Large intestine (tissue), 3 donors: ENCODE measurements around the gene STT3A. TPM values are rescaled to one million over a fixed set of nuclear protein-coding genes. Genes with fewer than 3 reads are reported as not detected.

Experiments used
- DNase-seq, 2 donors: peaks; one replicate each; pipeline versions ENCODE4 v3.0.0 to v3.0.0-alpha.2; 2013
- H3K27ac ChIP-seq: one replicate; pipeline ENCODE4 v1.5.1; 2013; ENCODE audit warnings: low read length
- H3K27me3 ChIP-seq: 2 replicates; pipeline ENCODE4 v1.6.1; 2013; ENCODE audit warnings: low read length; ENCODE audit not compliant: control insufficient read depth, insufficient read depth
- H3K36me3 ChIP-seq: 2 replicates; pipeline ENCODE4 v1.6.1; 2013; ENCODE audit warnings: low read length; ENCODE audit not compliant: control insufficient read depth, insufficient read depth
- H3K4me1 ChIP-seq: one replicate; pipeline ENCODE4 v1.6.1; 2013; ENCODE audit warnings: low read length; ENCODE audit not compliant: control insufficient read depth, insufficient read depth
- H3K4me3 ChIP-seq: one replicate; pipeline ENCODE4 v1.5.1; 2013; ENCODE audit warnings: low read length
- H3K9me3 ChIP-seq: one replicate; pipeline ENCODE4 v1.6.1; 2013; ENCODE audit warnings: mild to moderate bottlenecking, low read depth, low read length, moderate library complexity; ENCODE audit not compliant: control insufficient read depth
- WGBS: methylation state at CpG from one replicate; pipeline ENCODE4 v1.1.5; 2013; ENCODE audit warnings: low lambda C conversion rate; ENCODE audit not compliant: insufficient coverage; 5-methylcytosine and 5-hydroxymethylcytosine counted together
- polyA plus RNA-seq: library from polyadenylated mRNA; unstranded; fragments of 120-200 nt; gene quantifications from one replicate; pipeline ENCODE4 v1.2.1, GENCODE V29; 2013

Gene STT3A
- polyA plus RNA-seq, 1 donor, result 183 TPM

- H3K27me3 ChIP-seq, result no peaks in the 10 kb centered on the region
- no peak overlapping the region for H3K4me3 ChIP-seq
- WGBS, result no CpG with 5 or more reads among the region's 4 CpGs
- H3K36me3 ChIP-seq, result peaks cover 72% of the 10 kb centered on the region
- no peaks in the 10 kb centered on the region for H3K4me1 ChIP-seq
- no peaks in the 10 kb centered on the region for H3K9me3 ChIP-seq
- H3K27ac ChIP-seq, result no peak overlapping the region
- DNase-seq, result no peak
These were observed 25.7 kb downstream of the STT3A start for GRCh38 chr11:125618383-125618782.

- Histone ChIP-seq H3K4me3 (no peak overlapping the region), H3K27ac (no peak overlapping the region)
These were observed 29.3 kb downstream of the STT3A start for GRCh38 chr11:125621995-125622394.

GRCh38 chr11:125623064-125623463, 30.4 kb downstream of the STT3A start:
- Histone ChIP-seq H3K4me3 (no peak overlapping the region), H3K36me3 (peaks cover 37% of the 10 kb centered on the region), H3K4me1 (no peaks in the 10 kb centered on the region), H3K27ac (no peak overlapping the region), H3K27me3 (no peaks in the 10 kb centered on the region), H3K9me3 (no peaks in the 10 kb centered on the region)
- DNase-seq, result no peak
- 80% methylated on average over 1 of the region's 1 CpG for WGBS

More at GRCh38 chr11:125621995-125622394, 29.3 kb downstream of the STT3A start:
- H3K9me3 ChIP-seq, result no peaks in the 10 kb centered on the region
- no peaks in the 10 kb centered on the region for H3K27me3 ChIP-seq
- no peaks in the 10 kb centered on the region for H3K4me1 ChIP-seq
- H3K36me3 ChIP-seq, result peaks cover 46% of the 10 kb centered on the region
- WGBS, result 80% methylated on average over 1 of the region's 2 CpGs
- DNase-seq, result no peak

GRCh38 chr11:125624756-125625213, 32.1 kb downstream of the STT3A start, which contains the start of gene CHEK1:
Gene CHEK1, plus strand, starts transcription at chr11:125625163. Its CDS starts 1,606 bp downstream, at chr11:125626769.
- H3K4me3 ChIP-seq, result peak within 1 kb of the TSS; percentile 73
- H3K36me3 ChIP-seq, result peaks cover 24% of the 10 kb centered on the region
- H3K27me3 ChIP-seq, result no peaks in the 10 kb centered on the region
- 30% methylated on average over 2 of the region's 9 CpGs for WGBS
- H3K27ac ChIP-seq, result peak within 1 kb of the TSS; percentile 98
- DNase-seq, result no peak
- H3K4me1 ChIP-seq, result no peaks in the 10 kb centered on the region
- H3K9me3 ChIP-seq, result no peaks in the 10 kb centered on the region

GRCh38 chr11:125625225-125625629, 32.6 kb downstream of the STT3A start:
- Histone ChIP-seq H3K27me3 (no peaks in the 10 kb centered on the region), H3K4me3 (peak overlapping the region; percentile 73), H3K9me3 (no peaks in the 10 kb centered on the region), H3K27ac (peak overlapping the region; percentile 98), H3K4me1 (no peaks in the 10 kb centered on the region), H3K36me3 (peaks cover 21% of the 10 kb centered on the region)
- no peak for DNase-seq
- WGBS, result no CpG with 5 or more reads among the region's 20 CpGs

- H3K36me3 ChIP-seq, result peaks cover 16% of the 10 kb centered on the region
- DNase-seq, result peak; percentile 90 to 96
- H3K27me3 ChIP-seq, result no peaks in the 10 kb centered on the region
- peak overlapping the region; percentile 98 for H3K27ac ChIP-seq
- H3K4me3 ChIP-seq, result peak overlapping the region; percentile 73
- H3K9me3 ChIP-seq, result no peaks in the 10 kb centered on the region
- H3K4me1 ChIP-seq, result no peaks in the 10 kb centered on the region
- no CpG with 5 or more reads among the region's 51 CpGs for WGBS
These were observed 33.1 kb downstream of the STT3A start for GRCh38 chr11:125625630-125626287.

- Histone ChIP-seq H3K4me1 (no peaks in the 10 kb centered on the region), H3K9me3 (no peaks in the 10 kb centered on the region), H3K36me3 (peaks cover 9% of the 10 kb centered on the region), H3K27ac (peak overlapping the region; percentile 98), H3K4me3 (peak overlapping the region; percentile 73), H3K27me3 (no peaks in the 10 kb centered on the region)
- peak; percentile 23 to 73 for DNase-seq
- WGBS, result no CpG with 5 or more reads among the region's 18 CpGs
These were observed 33.8 kb downstream of the STT3A start for GRCh38 chr11:125626288-125626950.

GRCh38 chr11:125627236-125627910, 34.7 kb downstream of the STT3A start:
- H3K36me3 ChIP-seq, result peaks cover 5% of the 10 kb centered on the region
- peak in 1 of 2 donors; percentile 28 for DNase-seq
- H3K27ac ChIP-seq, result peak overlapping the region; percentile 98
- 69% methylated on average over 5 of the region's 7 CpGs for WGBS
- H3K9me3 ChIP-seq, result no peaks in the 10 kb centered on the region
- no peaks in the 10 kb centered on the region for H3K4me1 ChIP-seq
- H3K27me3 ChIP-seq, result no peaks in the 10 kb centered on the region
- H3K4me3 ChIP-seq, result peak overlapping the region; percentile 73

- peak in 1 of 2 donors; percentile 6 for DNase-seq
- no peak overlapping the region for H3K4me3 ChIP-seq
- H3K36me3 ChIP-seq, result peaks cover 13% of the 10 kb centered on the region
- H3K27ac ChIP-seq, result peak overlapping the region; percentile 13
- no peaks in the 10 kb centered on the region for H3K9me3 ChIP-seq
- H3K27me3 ChIP-seq, result no peaks in the 10 kb centered on the region
- peaks cover 5% of the 10 kb centered on the region for H3K4me1 ChIP-seq
- WGBS, result 40% methylated on average over 1 of the region's 3 CpGs
These were observed 45.2 kb downstream of the STT3A start for GRCh38 chr11:125637840-125638239.

- peaks cover 5% of the 10 kb centered on the region for H3K4me1 ChIP-seq
- no peaks in the 10 kb centered on the region for H3K9me3 ChIP-seq
- peaks cover 13% of the 10 kb centered on the region for H3K36me3 ChIP-seq
- H3K27me3 ChIP-seq, result no peaks in the 10 kb centered on the region
- H3K27ac ChIP-seq, result peak overlapping the region; percentile 24
- H3K4me3 ChIP-seq, result no peak overlapping the region
- 40% methylated on average over 1 of the region's 1 CpG for WGBS
- peak; percentile 6 to 59 for DNase-seq
These were observed 45.7 kb downstream of the STT3A start for GRCh38 chr11:125638315-125638714.
